Measurements from ENCODE around the gene THOC2.
"Not testable (repeated sequence)": the region's sequence is repeated elsewhere in the genome, so short reads cannot be mapped to it uniquely, and the experiment has no call there.

DNA sequence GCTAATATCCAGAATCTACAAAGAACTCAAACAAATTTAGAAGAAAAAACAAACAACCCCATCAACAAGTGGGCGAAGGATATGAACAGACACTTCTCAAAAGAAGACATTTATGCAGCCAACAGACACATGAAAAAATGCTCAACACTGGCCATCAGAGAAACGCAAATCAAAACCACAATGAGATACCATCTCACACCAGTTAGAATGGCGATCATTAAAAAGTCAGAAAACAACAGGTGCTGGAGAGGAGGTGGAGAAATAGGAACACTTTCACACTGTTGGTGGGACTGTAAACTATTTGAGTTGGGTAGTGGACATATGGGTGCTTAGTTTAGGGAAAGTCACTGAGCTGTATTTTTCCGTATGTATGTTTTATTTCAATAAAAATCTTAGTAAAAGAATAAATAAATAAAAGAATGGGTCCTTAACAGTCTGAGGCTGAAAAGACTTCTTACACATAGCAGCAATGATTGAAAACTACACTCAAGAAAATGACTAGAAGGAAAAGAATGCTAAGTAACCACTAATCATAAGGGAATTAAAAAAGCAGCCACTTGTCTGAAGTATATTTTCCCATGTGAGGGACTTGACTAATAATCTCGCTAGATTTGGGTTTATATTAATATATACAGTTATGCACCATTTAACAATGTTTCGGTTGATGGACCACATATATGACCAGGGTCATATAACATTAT is 68.2 kb downstream of the THOC2 start:
- TF ChIP-seq, protein P1, sequence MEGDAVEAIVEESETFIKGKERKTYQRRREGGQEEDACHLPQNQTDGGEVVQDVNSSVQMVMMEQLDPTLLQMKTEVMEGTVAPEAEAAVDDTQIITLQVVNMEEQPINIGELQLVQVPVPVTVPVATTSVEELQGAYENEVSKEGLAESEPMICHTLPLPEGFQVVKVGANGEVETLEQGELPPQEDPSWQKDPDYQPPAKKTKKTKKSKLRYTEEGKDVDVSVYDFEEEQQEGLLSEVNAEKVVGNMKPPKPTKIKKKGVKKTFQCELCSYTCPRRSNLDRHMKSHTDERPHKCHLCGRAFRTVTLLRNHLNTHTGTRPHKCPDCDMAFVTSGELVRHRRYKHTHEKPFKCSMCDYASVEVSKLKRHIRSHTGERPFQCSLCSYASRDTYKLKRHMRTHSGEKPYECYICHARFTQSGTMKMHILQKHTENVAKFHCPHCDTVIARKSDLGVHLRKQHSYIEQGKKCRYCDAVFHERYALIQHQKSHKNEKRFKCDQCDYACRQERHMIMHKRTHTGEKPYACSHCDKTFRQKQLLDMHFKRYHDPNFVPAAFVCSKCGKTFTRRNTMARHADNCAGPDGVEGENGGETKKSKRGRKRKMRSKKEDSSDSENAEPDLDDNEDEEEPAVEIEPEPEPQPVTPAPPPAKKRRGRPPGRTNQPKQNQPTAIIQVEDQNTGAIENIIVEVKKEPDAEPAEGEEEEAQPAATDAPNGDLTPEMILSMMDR (IDR thresholded peaks at IDR 0.05 in 4 of 5, conservative IDR thresholded peaks at IDR 0.05 in 1 of 5) = not testable (repeated sequence)
- TF ChIP-seq POLR2A (IDR thresholded peaks at IDR 0.05) = not testable (repeated sequence)
